PC-9 (cell line): ENCODE measurements around the gene UBE2Z. TPM values are rescaled to one million over a fixed set of nuclear protein-coding genes. Genes with fewer than 3 reads are reported as not detected.

Source experiments
- BruUV-seq: library from RNA; stranded (reverse); fragments of 400-500 nt; replicated peaks from 2 replicates; lab custom pipeline; 2021; lab: Mats Ljungman, UMichigan
- CTCF ChIA-PET: fragments of 300-600 bp; sonication (Branson Sonifier 250); formaldehyde crosslinking; loops from one replicate; lab custom pipeline; 2022; ENCODE audit warnings: antibody characterized with exemption; lab: Charles Lee
- POLR2A ChIA-PET: fragments of 300-600 bp; sonication (Branson Sonifier 250); formaldehyde crosslinking; loops from one replicate; lab custom pipeline; 2022; ENCODE audit warnings: antibody characterized with exemption; ENCODE audit not compliant: unreplicated experiment; lab: Charles Lee
- DNase-seq, 2 experiments: peaks; one replicate each; pipeline versions ENCODE4 v3.0.0 to v3.0.0-alpha.2; 2015 to 2022; ENCODE audit warnings: mixed read lengths in 1 of 2
- H2AFZ ChIP-seq: fragments of 200-600 bp; sonication (generic); 2 replicates; pipeline ENCODE4 v1.8.1; 2017; ENCODE audit warnings: antibody characterized with exemption
- H3F3A ChIP-seq: fragments of 200-600 bp; sonication (generic); 2 replicates; pipeline ENCODE4 v1.8.1; 2017; ENCODE audit warnings: antibody characterized with exemption, mild to moderate bottlenecking, low read depth; ENCODE audit not compliant: insufficient read depth
- H3K27ac ChIP-seq: fragments of 200-600 bp; sonication (generic); 2 replicates; pipeline ENCODE4 v1.6.1; 2016; ENCODE audit warnings: mixed run types
- H3K27me3 ChIP-seq: fragments of 200-600 bp; sonication (generic); 2 replicates; pipeline ENCODE4 v1.6.1; 2016; ENCODE audit warnings: low read depth, mixed run types; ENCODE audit not compliant: insufficient read depth
- H3K36me3 ChIP-seq: fragments of 200-600 bp; sonication (generic); 2 replicates; pipeline ENCODE4 v1.6.1; 2016; ENCODE audit warnings: low read depth, mixed run types
- H3K4me1 ChIP-seq: fragments of 200-600 bp; sonication (generic); replicated peaks from 2 replicates; pipeline ENCODE4 v1.6.1; 2016; ENCODE audit warnings: mixed run types; ENCODE audit not compliant: insufficient read depth
- H3K4me2 ChIP-seq: fragments of 200-600 bp; sonication (generic); 2 replicates; pipeline ENCODE4 v1.6.1; 2017; ENCODE audit warnings: mixed run types
- H3K4me3 ChIP-seq: fragments of 200-600 bp; sonication (generic); 2 replicates; pipeline ENCODE4 v1.6.1; 2016; ENCODE audit warnings: mixed run types
- H3K79me2 ChIP-seq: fragments of 200-600 bp; sonication (generic); 2 replicates; pipeline ENCODE4 v1.6.1; 2017; ENCODE audit warnings: low read depth, mixed run types
- H3K9me2 ChIP-seq: fragments of 200-600 bp; sonication (generic); 2 replicates; pipeline ENCODE4 v1.8.1; 2017; ENCODE audit warnings: mild to moderate bottlenecking; ENCODE audit not compliant: insufficient read depth
- H3K9me3 ChIP-seq: fragments of 200-600 bp; sonication (generic); 2 replicates; pipeline ENCODE4 v1.8.1; 2016; ENCODE audit warnings: low read depth; ENCODE audit not compliant: insufficient read depth
- H4K20me1 ChIP-seq: fragments of 200-600 bp; sonication (generic); 2 replicates; pipeline ENCODE4 v1.8.1; 2017; ENCODE audit not compliant: insufficient read depth
- CTCF ChIP-seq: fragments of 200-600 bp; sonication (generic); conservative IDR thresholded peaks from 2 replicates; pipeline ENCODE4 v1.6.1; 2017; ENCODE audit warnings: mixed run types, antibody characterized with exemption, mild to moderate bottlenecking, moderate library complexity
- EZH2 ChIP-seq: fragments of 200-600 bp; sonication (generic); IDR thresholded peaks from 2 replicates; pipeline ENCODE4 v1.8.0; 2017; ENCODE audit warnings: antibody characterized with exemption, low read depth
- intact Hi-C: fragments of 100-400 bp; cut with micrococcal nuclease; formaldehyde crosslinking; loops from one replicate; pipeline ENCODE4 v1.10.0; 2022; ENCODE audit not compliant: unreplicated experiment
- total RNA-seq: library from RNA; stranded (reverse); gene quantifications from 2 replicates; pipeline ENCODE4 v1.2.3, GENCODE V29; 2021

UBE2Z gene
- total RNA-seq, 1 experiment from 2014 or later = 99.4 TPM

GRCh38 chr17:48873696-48874443, 34.3 kb upstream of the UBE2Z start:
- Histone ChIP-seq H3K4me1 (no peaks in the 10 kb centered on the region), H3K4me3 (no peak overlapping the region), H2AFZ (no peak overlapping the region), H3F3A (no peaks in the 10 kb centered on the region), H3K79me2 (no peaks in the 10 kb centered on the region), H3K36me3 (no peaks in the 10 kb centered on the region), H3K4me2 (no peak overlapping the region), H3K9me3 (no peaks in the 10 kb centered on the region), H3K27ac (no peak overlapping the region), H3K9me2 (no peaks in the 10 kb centered on the region), H4K20me1 (no peaks in the 10 kb centered on the region), H3K27me3 (0 out of 2 replicates have a peak, but pooled peaks cover 4% of the 10 kb centered on the region)
- BruUV-seq = no TSS peak
- ChIA-PET POLR2A (interaction anchor here (0.7 kb wide), 1 partner anchor 849 kb away, joined by 6 read pairs; no protein-coding TSS in a partner anchor), CTCF (interaction anchor here (0.6 to 0.7 kb wide), 4 partner anchors 30 to 160 kb away, joined by 3 to 6 read pairs (median 3); no protein-coding TSS in a partner anchor)
- TF ChIP-seq EZH2 (no peak), CTCF (no peak)
- no peak for DNase-seq
- intact Hi-C loops = loop anchor here (10.0 kb wide), 1 partner anchor 719 kb away; no protein-coding TSS in a partner anchor

GRCh38 chr17:48878920-48879898, 29.0 kb upstream of the UBE2Z start:
- no peak overlapping the region for H2AFZ ChIP-seq
- H3K4me3 ChIP-seq = no peak overlapping the region
- intact Hi-C loops = loop anchor here (1.0 to 10.0 kb wide), 7 partner anchors 64 to 852 kb away; no protein-coding TSS in a partner anchor
- ChIA-PET CTCF (interaction anchor here (0.5 to 1.6 kb wide), 20 partner anchors 10 to 877 kb away, joined by 3 to 20 read pairs (median 4); partner anchors contain the start of gene HOXB13), POLR2A (interaction anchor here (0.6 to 0.7 kb wide), 2 partner anchors 15 to 201 kb away, joined by 3 to 9 read pairs; no protein-coding TSS in a partner anchor)
- no peaks in the 10 kb centered on the region for H3K4me1 ChIP-seq
- no TSS peak for BruUV-seq
- no peaks in the 10 kb centered on the region for H3F3A ChIP-seq
- H3K27ac ChIP-seq = no peak overlapping the region
- no peak for TF ChIP-seq EZH2
- peak; percentile 99 for TF ChIP-seq CTCF
- peak; percentile 49 to 52 for DNase-seq
- H3K4me2 ChIP-seq = no peak overlapping the region
- H3K79me2 ChIP-seq = no peaks in the 10 kb centered on the region
- 0 out of 2 replicates have a peak, but pooled peaks cover 4% of the 10 kb centered on the region for H3K27me3 ChIP-seq
- H3K36me3 ChIP-seq = no peaks in the 10 kb centered on the region
- no peaks in the 10 kb centered on the region for H4K20me1 ChIP-seq
- H3K9me2 ChIP-seq = no peaks in the 10 kb centered on the region
- no peaks in the 10 kb centered on the region for H3K9me3 ChIP-seq

- Histone ChIP-seq H3K27ac (no peak overlapping the region), H3K27me3 (0 out of 2 replicates have a peak, but pooled peaks cover 4% of the 10 kb centered on the region), H3K4me3 (no peak overlapping the region), H3F3A (no peaks in the 10 kb centered on the region), H3K79me2 (no peaks in the 10 kb centered on the region), H3K9me2 (no peaks in the 10 kb centered on the region), H3K9me3 (no peaks in the 10 kb centered on the region), H3K4me1 (no peaks in the 10 kb centered on the region; the same call in 1 of the 2 replicates), H2AFZ (no peak overlapping the region), H3K36me3 (no peaks in the 10 kb centered on the region), H3K4me2 (no peak overlapping the region), H4K20me1 (no peaks in the 10 kb centered on the region)
- POLR2A ChIA-PET = no interaction called here
- CTCF ChIA-PET = interaction anchor here (0.6 kb wide), 1 partner anchor 156 kb away, joined by 5 read pairs; no protein-coding TSS in a partner anchor
- TF ChIP-seq CTCF (no peak), EZH2 (no peak)
- intact Hi-C loops = no loop called here
- no TSS peak for BruUV-seq
- no peak for DNase-seq
Observed at GRCh38 chr17:48882272-48882671, 25.9 kb upstream of the UBE2Z start.
